ENCODE data around the gene ETV3L. TPM values are rescaled to one million over a fixed set of nuclear protein-coding genes. Genes with fewer than 3 reads are reported as not detected.

ETV3L gene
- total RNA-seq, 1 experiment from 2014 or later, result 0.13 TPM

DNA sequence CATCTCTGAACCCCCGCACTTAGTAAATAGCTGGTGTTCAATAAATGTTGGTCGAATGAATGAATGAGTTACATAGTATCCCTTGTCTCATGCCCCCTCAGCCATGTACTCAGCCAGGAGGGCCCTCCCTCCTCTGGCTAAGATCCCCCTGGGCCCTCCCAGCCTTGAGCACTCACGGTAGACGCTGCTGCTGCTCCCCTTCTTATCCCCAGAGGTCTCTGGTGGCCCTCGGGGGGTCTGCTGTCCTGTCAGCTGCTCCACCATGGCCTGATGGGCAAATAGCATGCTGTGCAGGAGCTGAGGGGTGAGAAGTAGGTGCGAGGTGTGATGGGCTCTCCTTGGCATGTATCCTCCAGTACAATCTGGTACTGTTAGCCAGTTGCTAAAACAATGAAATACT lies 1.9 kb downstream of the ETV3L start:
- H3K36me3 Mint-ChIP-seq, result no peaks in the 10 kb centered on the region
- peaks cover 14% of the 10 kb centered on the region for H3K4me1 Mint-ChIP-seq
- no peak for TF ChIP-seq KAT7 (CRISPR knock-in tag; IDR thresholded peaks at IDR 0.05; ENCODE audit: borderline replicate concordance)
- TF ChIP-seq NR2C2 (CRISPR knock-in tag; IDR thresholded peaks at IDR 0.05), result no peak
- TF ChIP-seq, protein P1, sequence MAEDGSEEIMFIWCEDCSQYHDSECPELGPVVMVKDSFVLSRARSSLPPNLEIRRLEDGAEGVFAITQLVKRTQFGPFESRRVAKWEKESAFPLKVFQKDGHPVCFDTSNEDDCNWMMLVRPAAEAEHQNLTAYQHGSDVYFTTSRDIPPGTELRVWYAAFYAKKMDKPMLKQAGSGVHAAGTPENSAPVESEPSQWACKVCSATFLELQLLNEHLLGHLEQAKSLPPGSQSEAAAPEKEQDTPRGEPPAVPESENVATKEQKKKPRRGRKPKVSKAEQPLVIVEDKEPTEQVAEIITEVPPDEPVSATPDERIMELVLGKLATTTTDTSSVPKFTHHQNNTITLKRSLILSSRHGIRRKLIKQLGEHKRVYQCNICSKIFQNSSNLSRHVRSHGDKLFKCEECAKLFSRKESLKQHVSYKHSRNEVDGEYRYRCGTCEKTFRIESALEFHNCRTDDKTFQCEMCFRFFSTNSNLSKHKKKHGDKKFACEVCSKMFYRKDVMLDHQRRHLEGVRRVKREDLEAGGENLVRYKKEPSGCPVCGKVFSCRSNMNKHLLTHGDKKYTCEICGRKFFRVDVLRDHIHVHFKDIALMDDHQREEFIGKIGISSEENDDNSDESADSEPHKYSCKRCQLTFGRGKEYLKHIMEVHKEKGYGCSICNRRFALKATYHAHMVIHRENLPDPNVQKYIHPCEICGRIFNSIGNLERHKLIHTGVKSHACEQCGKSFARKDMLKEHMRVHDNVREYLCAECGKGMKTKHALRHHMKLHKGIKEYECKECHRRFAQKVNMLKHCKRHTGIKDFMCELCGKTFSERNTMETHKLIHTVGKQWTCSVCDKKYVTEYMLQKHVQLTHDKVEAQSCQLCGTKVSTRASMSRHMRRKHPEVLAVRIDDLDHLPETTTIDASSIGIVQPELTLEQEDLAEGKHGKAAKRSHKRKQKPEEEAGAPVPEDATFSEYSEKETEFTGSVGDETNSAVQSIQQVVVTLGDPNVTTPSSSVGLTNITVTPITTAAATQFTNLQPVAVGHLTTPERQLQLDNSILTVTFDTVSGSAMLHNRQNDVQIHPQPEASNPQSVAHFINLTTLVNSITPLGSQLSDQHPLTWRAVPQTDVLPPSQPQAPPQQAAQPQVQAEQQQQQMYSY (CRISPR knock-in tag; IDR thresholded peaks at IDR 0.05), result no peak
- no peak for TF ChIP-seq SP1 (CRISPR knock-in tag; conservative IDR thresholded peaks at IDR 0.05)
- TF ChIP-seq ZNF232 (CRISPR knock-in tag; IDR thresholded peaks at IDR 0.05), result no peak
- TF ChIP-seq ZNF263 (CRISPR knock-in tag; IDR thresholded peaks at IDR 0.05; ENCODE audit: low read depth), result no peak
- TF ChIP-seq CREB1 (CRISPR knock-in tag; IDR thresholded peaks at IDR 0.05), result no peak
- TF ChIP-seq, protein P2, sequence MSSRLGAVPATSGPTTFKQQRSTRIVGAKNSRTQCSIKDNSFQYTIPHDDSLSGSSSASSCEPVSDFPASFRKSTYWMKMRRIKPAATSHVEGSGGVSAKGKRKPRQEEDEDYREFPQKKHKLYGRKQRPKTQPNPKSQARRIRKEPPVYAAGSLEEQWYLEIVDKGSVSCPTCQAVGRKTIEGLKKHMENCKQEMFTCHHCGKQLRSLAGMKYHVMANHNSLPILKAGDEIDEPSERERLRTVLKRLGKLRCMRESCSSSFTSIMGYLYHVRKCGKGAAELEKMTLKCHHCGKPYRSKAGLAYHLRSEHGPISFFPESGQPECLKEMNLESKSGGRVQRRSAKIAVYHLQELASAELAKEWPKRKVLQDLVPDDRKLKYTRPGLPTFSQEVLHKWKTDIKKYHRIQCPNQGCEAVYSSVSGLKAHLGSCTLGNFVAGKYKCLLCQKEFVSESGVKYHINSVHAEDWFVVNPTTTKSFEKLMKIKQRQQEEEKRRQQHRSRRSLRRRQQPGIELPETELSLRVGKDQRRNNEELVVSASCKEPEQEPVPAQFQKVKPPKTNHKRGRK (CRISPR knock-in tag; IDR thresholded peaks at IDR 0.05; ENCODE audit: borderline replicate concordance), result no peak
- TF ChIP-seq, protein P3, sequence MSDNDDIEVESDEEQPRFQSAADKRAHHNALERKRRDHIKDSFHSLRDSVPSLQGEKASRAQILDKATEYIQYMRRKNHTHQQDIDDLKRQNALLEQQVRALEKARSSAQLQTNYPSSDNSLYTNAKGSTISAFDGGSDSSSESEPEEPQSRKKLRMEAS (CRISPR knock-in tag; IDR thresholded peaks at IDR 0.05), result no peak
- TF ChIP-seq, protein P4, sequence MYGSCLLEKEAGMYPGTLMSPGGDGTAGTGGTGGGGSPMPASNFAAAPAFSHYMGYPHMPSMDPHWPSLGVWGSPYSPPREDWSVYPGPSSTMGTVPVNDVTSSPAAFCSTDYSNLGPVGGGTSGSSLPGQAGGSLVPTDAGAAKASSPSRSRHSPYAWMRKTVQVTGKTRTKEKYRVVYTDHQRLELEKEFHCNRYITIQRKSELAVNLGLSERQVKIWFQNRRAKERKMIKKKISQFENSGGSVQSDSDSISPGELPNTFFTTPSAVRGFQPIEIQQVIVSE (CRISPR knock-in tag; IDR thresholded peaks at IDR 0.05; ENCODE audit: borderline replicate concordance), result no peak
- TF ChIP-seq ZNF396 (CRISPR knock-in tag; IDR thresholded peaks at IDR 0.05; ENCODE audit: borderline replicate concordance), result no peak
- TF ChIP-seq, protein P5, sequence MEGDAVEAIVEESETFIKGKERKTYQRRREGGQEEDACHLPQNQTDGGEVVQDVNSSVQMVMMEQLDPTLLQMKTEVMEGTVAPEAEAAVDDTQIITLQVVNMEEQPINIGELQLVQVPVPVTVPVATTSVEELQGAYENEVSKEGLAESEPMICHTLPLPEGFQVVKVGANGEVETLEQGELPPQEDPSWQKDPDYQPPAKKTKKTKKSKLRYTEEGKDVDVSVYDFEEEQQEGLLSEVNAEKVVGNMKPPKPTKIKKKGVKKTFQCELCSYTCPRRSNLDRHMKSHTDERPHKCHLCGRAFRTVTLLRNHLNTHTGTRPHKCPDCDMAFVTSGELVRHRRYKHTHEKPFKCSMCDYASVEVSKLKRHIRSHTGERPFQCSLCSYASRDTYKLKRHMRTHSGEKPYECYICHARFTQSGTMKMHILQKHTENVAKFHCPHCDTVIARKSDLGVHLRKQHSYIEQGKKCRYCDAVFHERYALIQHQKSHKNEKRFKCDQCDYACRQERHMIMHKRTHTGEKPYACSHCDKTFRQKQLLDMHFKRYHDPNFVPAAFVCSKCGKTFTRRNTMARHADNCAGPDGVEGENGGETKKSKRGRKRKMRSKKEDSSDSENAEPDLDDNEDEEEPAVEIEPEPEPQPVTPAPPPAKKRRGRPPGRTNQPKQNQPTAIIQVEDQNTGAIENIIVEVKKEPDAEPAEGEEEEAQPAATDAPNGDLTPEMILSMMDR (IDR thresholded peaks at IDR 0.05), result no peak
- no peak for TF ChIP-seq TCF7 (CRISPR knock-in tag; IDR thresholded peaks at IDR 0.05; ENCODE audit: low read depth)
- no peak for TF ChIP-seq TEAD4 (CRISPR knock-in tag; IDR thresholded peaks at IDR 0.05)
- TF ChIP-seq, protein P6, sequence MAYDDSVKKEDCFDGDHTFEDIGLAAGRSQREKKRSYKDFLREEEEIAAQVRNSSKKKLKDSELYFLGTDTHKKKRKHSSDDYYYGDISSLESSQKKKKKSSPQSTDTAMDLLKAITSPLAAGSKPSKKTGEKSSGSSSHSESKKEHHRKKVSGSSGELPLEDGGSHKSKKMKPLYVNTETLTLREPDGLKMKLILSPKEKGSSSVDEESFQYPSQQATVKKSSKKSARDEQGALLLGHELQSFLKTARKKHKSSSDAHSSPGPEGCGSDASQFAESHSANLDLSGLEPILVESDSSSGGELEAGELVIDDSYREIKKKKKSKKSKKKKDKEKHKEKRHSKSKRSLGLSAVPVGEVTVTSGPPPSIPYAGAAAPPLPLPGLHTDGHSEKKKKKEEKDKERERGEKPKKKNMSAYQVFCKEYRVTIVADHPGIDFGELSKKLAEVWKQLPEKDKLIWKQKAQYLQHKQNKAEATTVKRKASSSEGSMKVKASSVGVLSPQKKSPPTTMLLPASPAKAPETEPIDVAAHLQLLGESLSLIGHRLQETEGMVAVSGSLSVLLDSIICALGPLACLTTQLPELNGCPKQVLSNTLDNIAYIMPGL (CRISPR knock-in tag; IDR thresholded peaks at IDR 0.05), result no peak
- TF ChIP-seq, protein P7, sequence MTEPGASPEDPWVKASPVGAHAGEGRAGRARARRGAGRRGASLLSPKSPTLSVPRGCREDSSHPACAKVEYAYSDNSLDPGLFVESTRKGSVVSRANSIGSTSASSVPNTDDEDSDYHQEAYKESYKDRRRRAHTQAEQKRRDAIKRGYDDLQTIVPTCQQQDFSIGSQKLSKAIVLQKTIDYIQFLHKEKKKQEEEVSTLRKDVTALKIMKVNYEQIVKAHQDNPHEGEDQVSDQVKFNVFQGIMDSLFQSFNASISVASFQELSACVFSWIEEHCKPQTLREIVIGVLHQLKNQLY (CRISPR knock-in tag; IDR thresholded peaks at IDR 0.05), result no peak
- TF ChIP-seq ATF1 (CRISPR knock-in tag; IDR thresholded peaks at IDR 0.05), result no peak
- no peak overlapping the region for H3K4me3 Mint-ChIP-seq
- H3K9me3 Mint-ChIP-seq, result no peaks in the 10 kb centered on the region
- ATAC-seq, result no peak
- no peak for DNase-seq (ENCODE audit: low spot score)
- H3K27ac Mint-ChIP-seq, result no peak overlapping the region
- CTCF ChIA-PET, result interaction anchor here (3.0 kb wide), 1 partner anchor 58 kb away, joined by 16 read pairs; no protein-coding TSS in a partner anchor
- H3K27me3 Mint-ChIP-seq (ENCODE audit: low read depth), result no peaks in the 10 kb centered on the region; the same call in 1 of the 2 replicates
- POLR2A ChIA-PET, result no interaction called here
